Fibroblast of mammary gland (primary cell): ENCODE results near the gene CDKN3.
"Not testable (repeated sequence)": the region's sequence is repeated elsewhere in the genome, so short reads cannot be mapped to it uniquely, and the experiment has no call there.

Source experiments
- DNase-seq: peaks from one replicate; pipeline ENCODE4 v3.0.0-alpha.2; 2010; ENCODE audit warnings: low read depth
- H3K4me3 ChIP-seq: 2 replicates; pipeline ENCODE4 v1.5.1; 2011; ENCODE audit warnings: low read depth, mild to moderate bottlenecking, low read length, moderate library complexity; ENCODE audit not compliant: control insufficient read depth
- TF ChIP-seq, protein P1 (sequence below): conservative IDR thresholded peaks from 2 replicates; pipeline ENCODE4 v1.5.1; 2011; ENCODE audit warnings: low read depth, low read length, inconsistent platforms; ENCODE audit not compliant: control insufficient read depth, insufficient read depth

The CDKN3 gene

DNA sequence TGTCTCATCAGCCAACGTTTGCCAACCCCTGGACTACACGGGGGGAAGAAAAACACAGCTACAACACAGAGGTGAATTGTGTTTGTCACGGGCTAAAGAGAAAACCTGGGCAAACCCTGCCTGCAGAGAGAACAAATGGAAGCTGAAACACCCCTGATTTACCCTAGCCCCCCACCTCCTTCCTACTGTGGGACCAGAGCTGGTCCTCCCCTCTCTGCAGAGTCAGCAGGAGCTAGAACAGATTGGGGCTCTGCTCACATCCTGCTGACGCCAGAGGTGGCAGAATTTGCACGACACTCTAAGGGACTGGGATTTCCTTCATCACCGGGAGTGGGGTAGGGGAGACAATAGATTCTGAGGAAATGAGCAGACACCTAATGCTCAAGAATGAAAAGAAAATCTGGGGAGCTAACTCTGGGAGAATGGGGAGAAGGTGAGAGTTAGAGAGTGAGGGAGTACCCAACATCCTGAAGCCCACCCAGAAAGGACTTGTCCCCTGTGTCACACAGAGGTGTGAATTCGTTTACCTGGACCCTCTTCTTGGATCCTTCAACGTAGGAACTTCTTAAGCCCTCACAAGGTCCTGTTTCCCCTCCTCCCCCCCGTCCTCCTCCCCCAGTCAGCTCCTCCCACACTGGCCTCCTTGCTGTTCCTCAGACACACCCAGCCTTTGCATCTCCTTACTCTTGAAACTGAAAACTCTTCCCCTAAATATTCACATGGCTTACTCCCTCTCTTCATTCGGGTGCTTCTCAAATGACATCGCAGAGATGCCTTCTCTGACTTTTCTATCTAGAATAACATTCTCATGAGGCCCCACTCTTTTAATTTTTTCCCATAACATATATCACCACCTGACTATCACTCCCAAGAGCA is 26.2 kb upstream of the CDKN3 start:
- H3K4me3 ChIP-seq = no peak overlapping the region
- TF ChIP-seq, protein P1, sequence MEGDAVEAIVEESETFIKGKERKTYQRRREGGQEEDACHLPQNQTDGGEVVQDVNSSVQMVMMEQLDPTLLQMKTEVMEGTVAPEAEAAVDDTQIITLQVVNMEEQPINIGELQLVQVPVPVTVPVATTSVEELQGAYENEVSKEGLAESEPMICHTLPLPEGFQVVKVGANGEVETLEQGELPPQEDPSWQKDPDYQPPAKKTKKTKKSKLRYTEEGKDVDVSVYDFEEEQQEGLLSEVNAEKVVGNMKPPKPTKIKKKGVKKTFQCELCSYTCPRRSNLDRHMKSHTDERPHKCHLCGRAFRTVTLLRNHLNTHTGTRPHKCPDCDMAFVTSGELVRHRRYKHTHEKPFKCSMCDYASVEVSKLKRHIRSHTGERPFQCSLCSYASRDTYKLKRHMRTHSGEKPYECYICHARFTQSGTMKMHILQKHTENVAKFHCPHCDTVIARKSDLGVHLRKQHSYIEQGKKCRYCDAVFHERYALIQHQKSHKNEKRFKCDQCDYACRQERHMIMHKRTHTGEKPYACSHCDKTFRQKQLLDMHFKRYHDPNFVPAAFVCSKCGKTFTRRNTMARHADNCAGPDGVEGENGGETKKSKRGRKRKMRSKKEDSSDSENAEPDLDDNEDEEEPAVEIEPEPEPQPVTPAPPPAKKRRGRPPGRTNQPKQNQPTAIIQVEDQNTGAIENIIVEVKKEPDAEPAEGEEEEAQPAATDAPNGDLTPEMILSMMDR = no peak
- DNase-seq = no peak

DNA sequence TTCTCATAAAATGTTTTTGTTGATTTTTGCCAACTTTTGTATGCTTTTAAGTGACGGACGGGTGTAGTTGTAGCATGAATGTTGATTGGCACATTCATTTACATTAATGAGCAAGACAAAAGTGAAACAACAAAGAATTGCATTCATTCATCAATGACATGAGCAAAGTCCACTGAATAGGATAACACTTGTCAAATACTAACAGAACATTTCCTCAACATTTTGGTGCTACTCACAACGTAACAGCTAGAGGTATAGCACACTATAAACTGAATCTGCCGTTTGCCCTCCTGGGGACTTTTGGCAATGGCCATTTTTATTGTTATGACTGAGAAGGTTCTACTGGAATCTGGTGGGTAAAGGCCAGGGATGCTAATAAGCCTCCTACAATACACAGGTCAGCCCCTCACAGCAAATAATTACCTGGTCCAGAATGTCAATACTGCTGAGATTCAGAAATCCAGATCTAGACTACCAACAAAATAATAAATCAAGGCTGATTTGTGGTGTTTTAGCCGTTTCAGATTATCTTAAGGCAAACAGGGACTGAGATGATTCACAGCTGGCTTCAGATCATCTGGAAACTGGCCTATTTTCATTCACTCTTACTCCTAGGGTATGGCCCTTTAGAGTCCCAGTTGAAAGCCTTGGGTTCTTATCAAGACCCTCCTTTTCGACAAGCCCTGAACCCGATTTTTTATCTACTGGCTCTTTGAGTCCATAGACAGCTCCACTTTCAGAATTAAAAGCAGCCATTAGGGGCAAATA is 22.5 kb upstream of the CDKN3 start:
- DNase-seq = peak; percentile 61
- no peak overlapping the region for H3K4me3 ChIP-seq
- TF ChIP-seq, protein P1 = no peak

DNA sequence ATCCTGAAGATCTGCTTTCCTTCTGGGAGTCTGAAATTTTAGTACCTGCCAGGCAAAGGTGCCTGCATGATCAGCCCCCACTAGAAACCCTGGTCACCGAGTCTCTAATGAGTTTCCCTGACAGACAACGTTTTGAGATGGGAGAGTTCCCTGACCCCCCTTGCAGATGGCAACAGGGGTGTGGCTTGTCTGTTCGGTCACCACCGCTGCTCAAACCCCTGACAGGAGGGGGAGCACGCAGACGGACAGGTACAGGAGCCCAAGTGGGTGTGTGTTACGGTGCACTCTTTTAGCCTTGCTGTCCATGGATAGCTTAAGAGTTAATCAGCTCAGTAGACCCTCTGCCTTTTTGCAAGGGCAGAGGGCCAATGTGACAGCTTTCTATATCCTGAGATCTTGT is 19.3 kb upstream of the CDKN3 start:
- no peak overlapping the region for H3K4me3 ChIP-seq
- no peak for DNase-seq
- TF ChIP-seq, protein P1 = no peak

DNA sequence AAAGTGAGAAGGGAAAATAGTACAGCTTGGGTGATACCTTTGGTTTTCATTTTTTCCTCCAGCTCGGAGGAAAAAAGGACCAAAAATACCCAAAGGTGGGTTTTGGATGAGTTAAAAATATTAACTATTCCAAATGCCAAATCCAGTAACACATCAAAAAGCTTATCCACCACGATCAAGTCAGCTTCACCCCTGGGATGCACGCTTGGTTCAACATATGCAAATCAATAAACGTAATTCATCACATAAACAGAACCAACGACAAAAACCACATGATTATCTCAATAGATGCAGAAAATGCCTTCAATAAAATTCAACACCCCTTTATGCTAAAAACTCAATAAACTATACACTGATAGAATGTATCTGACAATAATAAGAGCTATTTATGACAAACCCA is 17.9 kb upstream of the CDKN3 start:
- H3K4me3 ChIP-seq, DNase-seq: not testable (repeated sequence)

DNA sequence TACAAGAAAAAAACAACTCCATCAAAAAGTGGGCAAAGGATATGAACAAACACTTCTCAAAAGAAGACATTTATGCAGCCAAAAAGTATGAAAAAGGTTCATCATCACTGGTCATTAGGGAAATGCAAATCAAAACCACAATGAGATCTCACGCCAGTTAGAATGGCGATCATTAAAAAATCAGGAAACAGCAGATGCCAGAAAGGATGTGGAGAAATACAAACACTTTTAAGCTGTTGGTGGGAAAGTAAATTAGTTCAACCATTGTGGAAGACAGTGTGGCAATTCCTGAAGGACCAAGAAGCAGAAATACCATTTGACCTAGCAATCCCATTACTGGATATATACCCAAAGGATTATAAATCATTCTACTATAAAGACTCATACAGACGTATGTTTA is 16.2 kb upstream of the CDKN3 start:
- H3K4me3 ChIP-seq = not testable (repeated sequence)
- peak; percentile 53 for DNase-seq

DNA sequence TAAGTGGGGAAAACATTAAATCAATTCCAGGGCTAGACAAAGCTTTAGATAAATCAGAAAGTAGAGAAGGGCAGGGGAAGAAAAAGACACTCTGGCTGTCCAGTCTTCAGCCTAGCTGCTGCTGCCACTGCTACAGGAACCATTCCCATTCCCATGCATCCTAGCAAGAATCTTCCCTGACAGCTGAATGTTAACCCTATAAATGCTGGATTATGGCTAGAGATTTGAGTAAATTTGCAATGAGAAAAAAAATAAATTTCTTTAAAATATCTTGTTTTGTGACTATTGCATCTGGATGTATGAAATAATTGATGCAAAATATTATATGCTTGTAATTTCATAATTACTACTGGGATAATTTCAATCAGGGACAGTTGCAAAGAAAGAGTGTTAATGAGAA is 15.0 kb upstream of the CDKN3 start:
- TF ChIP-seq, protein P1 = no peak
- H3K4me3 ChIP-seq = no peak overlapping the region
- DNase-seq = no peak

DNA sequence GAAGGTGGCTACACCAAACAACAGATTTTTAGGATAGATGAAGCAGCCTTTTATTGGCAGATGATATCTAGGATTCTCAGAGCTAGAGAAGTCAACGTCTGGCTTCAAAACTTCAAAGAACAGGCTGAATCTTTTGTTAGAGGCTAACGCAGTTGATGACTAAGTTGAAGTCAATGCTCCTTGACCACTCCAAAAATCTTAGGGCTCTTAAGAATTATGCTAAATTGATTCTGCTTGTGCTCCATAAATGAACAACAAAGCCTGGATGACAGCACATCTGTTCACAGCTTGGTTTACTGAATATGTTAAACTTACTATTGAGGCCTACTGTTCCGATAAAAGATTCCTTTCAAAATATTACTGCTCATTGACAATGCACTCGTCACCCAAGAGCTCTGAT is 13.0 kb upstream of the CDKN3 start:
- no peak overlapping the region for H3K4me3 ChIP-seq
- TF ChIP-seq, protein P1 = no peak
- DNase-seq = no peak
